HepG2 (cell line): ENCODE results near the gene ADCY1. TPM values are rescaled to one million over a fixed set of nuclear protein-coding genes. Genes with fewer than 3 reads are reported as not detected.

ENCODE experiments used
- HMGXB3 ChIP-seq: sonication (generic); formaldehyde crosslinking; IDR thresholded peaks from 2 replicates; pipeline ENCODE4 v1.4.0; 2020; ENCODE audit warnings: missing genetic modification reagents, borderline replicate concordance
- NAIF1 ChIP-seq: sonication (generic); formaldehyde crosslinking; IDR thresholded peaks from 2 replicates; pipeline ENCODE4 v1.5.0; 2020; ENCODE audit warnings: mild to moderate bottlenecking, missing genetic modification reagents, borderline replicate concordance
- NR0B2 ChIP-seq: sonication (generic); formaldehyde crosslinking; IDR thresholded peaks from 2 replicates; pipeline ENCODE4 v1.4.0; 2020; ENCODE audit warnings: mild to moderate bottlenecking, missing genetic modification reagents
- PHF21A ChIP-seq: sonication (generic); formaldehyde crosslinking; IDR thresholded peaks from 2 replicates; pipeline ENCODE4 v1.5.0; 2020; ENCODE audit warnings: mild to moderate bottlenecking, missing genetic modification reagents
- SMARCC2 ChIP-seq: fragments of 450-650 bp; IDR thresholded peaks from 2 replicates; pipeline ENCODE4 v1.6.1; 2017; ENCODE audit warnings: antibody characterized with exemption, mild to moderate bottlenecking
- TBP ChIP-seq: sonication (generic); formaldehyde crosslinking; IDR thresholded peaks from 2 replicates; pipeline ENCODE4 v1.5.0; 2020; ENCODE audit warnings: missing genetic modification reagents
- ZMAT3 ChIP-seq: sonication (generic); formaldehyde crosslinking; conservative IDR thresholded peaks from 2 replicates; pipeline ENCODE4 v1.7.0; 2021; ENCODE audit warnings: missing genetic modification reagents
- ZNF678 ChIP-seq: sonication (generic); formaldehyde crosslinking; IDR thresholded peaks from 2 replicates; pipeline ENCODE4 v1.4.0; 2020; ENCODE audit warnings: mild to moderate bottlenecking, missing genetic modification reagents
- ZNF740 ChIP-seq: sonication (generic); formaldehyde crosslinking; IDR thresholded peaks from 2 replicates; pipeline ENCODE4 v1.4.0; 2020; ENCODE audit warnings: missing genetic modification reagents
- polyA plus RNA-seq, 8 experiments: library from polyadenylated mRNA; depleted of rRNA in 3 of 8; stranded (reverse) in 7 of 8; unstranded in 1 of 8; fragments of >200 nt; fragmentation: Illumina TruSeq in 4 of 8; extraction: Trizol in 4 of 8; gene quantifications; 2 replicates each; pipeline versions ENCODE4 v1.2.1 to v1.2.3, GENCODE V29; 2011 to 2016; ENCODE audit warnings: low read depth in 4 of 8, missing spikeins in 1 of 8, mixed read lengths in 1 of 8; ENCODE audit not compliant: insufficient read depth in 1 of 8
- total RNA-seq, 5 experiments: library from RNA; depleted of rRNA; stranded (reverse); fragments of >200 nt; fragmentation: Illumina TruSeq; extraction: Trizol; gene quantifications; 2 replicates each; pipeline ENCODE4 v1.2.3, GENCODE V29; 2016; ENCODE audit warnings: low read depth in 1 of 5

ADCY1 gene
- total and polyA plus RNA-seq, 2 of the 13 experiments (the other 11 are each of a cell fraction or from before 2014, with no cell fraction given) = 0.80 to 1.2 TPM

GRCh38 chr7:45658716-45659495 is 84.7 kb downstream of the ADCY1 start (continued):
- no peak for TF ChIP-seq HMGXB3 (CRISPR knock-in tag)
- no peak for TF ChIP-seq ZMAT3 (CRISPR knock-in tag)
- no peak for TF ChIP-seq TBP
- TF ChIP-seq ZNF678 (CRISPR knock-in tag) = no peak
- no peak for TF ChIP-seq NAIF1 (CRISPR knock-in tag)
- no peak for TF ChIP-seq ZNF740 (CRISPR knock-in tag)
- no peak for TF ChIP-seq SMARCC2
- TF ChIP-seq PHF21A = no peak
- no peak for TF ChIP-seq NR0B2 (CRISPR knock-in tag)
